Measurements from ENCODE around the gene BCAS4. TPM values are rescaled to one million over a fixed set of nuclear protein-coding genes. Genes with fewer than 3 reads are reported as not detected.

The BCAS4 gene
- total and polyA plus RNA-seq, 5 donors from 2014 or later: 8.0 to 17.6 (median 14.0) TPM

Other genes starting within 250 kb of the BCAS4 start
- gene RIPOR3, start 103.5 kb upstream of the BCAS4 start, total RNA-seq: 0.69 TPM
- gene RIPOR3, start 103.5 kb upstream of the BCAS4 start, polyA plus RNA-seq: 1 to 10 TPM; 1.1 to 1.9 (median 1.4) TPM
- 5.0 TPM for gene PARD6B, start 63.5 kb upstream of the BCAS4 start, total RNA-seq
- gene PARD6B, start 63.5 kb upstream of the BCAS4 start, polyA plus RNA-seq: 1 to 10 TPM in 3 of 4 donors, under 1 TPM in 1; 0.79 to 1.4 (median 1.2) TPM
- gene ADNP, start 136.4 kb downstream of the BCAS4 start, total RNA-seq: 61.5 TPM
- gene ADNP, start 136.4 kb downstream of the BCAS4 start, polyA plus RNA-seq: 1 to 10 TPM; 4.9 to 8.2 (median 6.5) TPM
- gene DPM1, start 163.5 kb downstream of the BCAS4 start, total RNA-seq: 34.3 TPM
- 10 to 100 TPM; 55.9 to 82.0 (median 75.1) TPM for gene DPM1, start 163.5 kb downstream of the BCAS4 start, polyA plus RNA-seq
- gene MOCS3, start 163.8 kb downstream of the BCAS4 start, total RNA-seq: 2.7 TPM
- 1 to 10 TPM; 2.8 to 7.0 (median 5.1) TPM for gene MOCS3, start 163.8 kb downstream of the BCAS4 start, polyA plus RNA-seq
- gene KCNG1, start 228.0 kb downstream of the BCAS4 start, total RNA-seq: not detected
- under 1 TPM in 2 of 4 donors, not detected in 2; 0.24 to 0.27 TPM for gene KCNG1, start 228.0 kb downstream of the BCAS4 start, polyA plus RNA-seq